CMK (cell line): ENCODE results near the gene CEP112.
"Not testable (repeated sequence)": the region's sequence is repeated elsewhere in the genome, so short reads cannot be mapped to it uniquely, and the experiment has no call there.

Source experiments
- DNase-seq: peaks from one replicate; pipeline ENCODE4 v3.0.0-alpha.2; 2010; ENCODE audit warnings: low read depth

The CEP112 gene

GRCh38 chr17:66150708-66151107 is 41.2 kb downstream of the CEP112 start:
- no peak for DNase-seq

GRCh38 chr17:66149562-66149961 is 42.4 kb downstream of the CEP112 start:
- DNase-seq, result no peak

GRCh38 chr17:66146394-66146793 is 45.5 kb downstream of the CEP112 start:
- DNase-seq, result no peak

GRCh38 chr17:66143657-66144282 is 48.2 kb downstream of the CEP112 start:
- no peak for DNase-seq

GRCh38 chr17:66142428-66142827 is 49.5 kb downstream of the CEP112 start:
- no peak for DNase-seq

GRCh38 chr17:66138120-66138519 is 53.8 kb downstream of the CEP112 start:
- DNase-seq, result no peak

- no peak for DNase-seq
Observed at GRCh38 chr17:66135896-66136295, 56.0 kb downstream of the CEP112 start.

GRCh38 chr17:66135219-66135618 is 56.7 kb downstream of the CEP112 start:
- no peak for DNase-seq

DNA sequence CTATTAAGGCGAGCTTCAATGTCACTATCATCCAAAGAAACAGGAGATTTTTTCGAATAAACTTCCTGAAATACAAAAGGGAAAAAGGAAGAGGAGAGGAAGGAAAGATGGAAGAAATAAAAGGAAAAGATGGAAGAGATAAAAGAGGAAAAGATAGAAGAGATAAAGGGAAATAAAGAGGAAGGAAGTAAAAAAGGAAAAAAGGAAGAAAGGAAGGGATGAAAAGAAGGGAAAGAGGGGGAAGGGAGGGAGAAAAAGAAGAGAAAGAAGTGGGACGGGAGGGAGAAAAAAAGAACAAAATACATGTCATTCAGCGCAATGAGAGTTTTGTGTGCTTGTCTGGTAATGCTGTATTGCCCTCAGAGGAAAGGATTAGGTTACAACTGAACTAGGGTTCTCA is 62.2 kb downstream of the CEP112 start:
- DNase-seq, result no peak

GRCh38 chr17:66126231-66126630 is 65.7 kb downstream of the CEP112 start:
- no peak for DNase-seq

DNA sequence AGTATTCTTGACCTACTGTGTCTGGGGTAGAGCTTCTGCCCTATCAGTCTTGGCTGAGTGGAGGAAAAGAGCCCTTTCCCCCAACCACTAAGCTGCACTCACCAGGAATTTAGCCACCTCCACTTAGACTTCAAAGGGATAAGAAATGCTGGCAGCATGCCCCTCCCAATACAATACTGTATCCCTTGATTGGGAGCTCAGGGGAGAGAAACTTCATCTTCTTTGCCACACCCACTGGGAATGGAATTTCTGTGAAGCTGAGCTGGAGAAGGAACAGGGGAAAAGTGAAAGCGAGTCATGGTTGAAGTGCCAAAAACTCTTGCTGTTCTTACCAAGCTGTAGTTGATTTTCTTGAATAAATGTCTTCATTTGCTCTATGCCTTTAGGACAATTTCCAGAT is 68.8 kb downstream of the CEP112 start:
- DNase-seq, result no peak

- no peak for DNase-seq
Observed at GRCh38 chr17:66115246-66115645, 76.7 kb downstream of the CEP112 start.

DNA sequence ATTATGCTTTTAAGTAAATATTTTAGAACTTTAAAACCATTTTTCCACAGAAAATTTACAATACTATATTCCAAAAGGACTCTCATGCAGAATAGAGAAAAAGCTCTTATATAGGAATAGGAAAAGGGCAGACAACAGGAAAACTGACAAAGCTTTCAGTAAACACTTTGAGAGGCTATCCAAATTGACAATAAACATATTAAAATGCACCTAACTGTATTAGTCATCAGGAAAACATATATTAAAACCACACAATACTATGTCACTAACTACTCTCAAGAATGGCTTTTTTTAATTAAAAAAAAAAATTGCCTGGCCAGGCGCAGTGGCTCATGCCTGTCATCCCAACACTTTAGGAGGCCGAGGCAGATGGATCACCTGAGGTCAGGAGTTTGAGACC is 77.3 kb downstream of the CEP112 start:
- no peak for DNase-seq

DNA sequence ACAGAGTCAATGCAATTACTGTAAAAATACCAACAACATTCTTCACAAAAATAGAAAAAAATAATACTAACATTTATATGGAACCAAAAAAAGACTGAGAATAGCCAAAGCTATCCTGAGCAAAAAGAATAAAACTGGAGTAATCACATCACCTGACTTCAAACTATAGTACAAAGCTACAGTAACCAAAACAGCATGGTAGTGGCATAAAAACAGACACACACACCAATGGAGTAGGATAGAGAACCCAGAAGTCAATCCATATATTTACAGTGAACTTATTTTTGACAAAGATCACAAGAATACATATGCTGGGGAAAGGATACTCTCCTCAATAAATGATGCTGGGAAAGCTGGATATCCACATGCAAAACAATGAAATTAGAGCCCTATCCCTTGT is 84.2 kb downstream of the CEP112 start:
- no peak for DNase-seq

GRCh38 chr17:66098040-66098439 is 93.9 kb downstream of the CEP112 start:
- DNase-seq, result no peak

DNA sequence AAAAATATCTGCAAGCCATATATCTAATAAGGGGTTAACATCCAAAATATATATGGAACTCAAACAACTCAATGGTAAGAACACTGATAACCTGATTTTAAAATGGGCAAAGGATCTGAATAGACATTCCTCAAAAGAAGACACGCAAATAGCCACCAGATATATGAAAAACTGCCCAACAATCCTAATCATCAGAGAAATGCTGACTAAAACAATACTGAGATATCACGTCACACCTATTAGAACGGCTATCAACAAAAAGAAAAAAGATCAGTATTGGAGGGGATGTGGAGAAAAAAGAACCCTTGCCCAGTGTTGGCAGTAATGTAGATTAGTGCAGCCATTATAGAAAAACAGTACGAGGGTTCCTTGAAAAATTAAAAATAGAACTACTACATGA is 97.2 kb downstream of the CEP112 start:
- DNase-seq, result no peak

DNA sequence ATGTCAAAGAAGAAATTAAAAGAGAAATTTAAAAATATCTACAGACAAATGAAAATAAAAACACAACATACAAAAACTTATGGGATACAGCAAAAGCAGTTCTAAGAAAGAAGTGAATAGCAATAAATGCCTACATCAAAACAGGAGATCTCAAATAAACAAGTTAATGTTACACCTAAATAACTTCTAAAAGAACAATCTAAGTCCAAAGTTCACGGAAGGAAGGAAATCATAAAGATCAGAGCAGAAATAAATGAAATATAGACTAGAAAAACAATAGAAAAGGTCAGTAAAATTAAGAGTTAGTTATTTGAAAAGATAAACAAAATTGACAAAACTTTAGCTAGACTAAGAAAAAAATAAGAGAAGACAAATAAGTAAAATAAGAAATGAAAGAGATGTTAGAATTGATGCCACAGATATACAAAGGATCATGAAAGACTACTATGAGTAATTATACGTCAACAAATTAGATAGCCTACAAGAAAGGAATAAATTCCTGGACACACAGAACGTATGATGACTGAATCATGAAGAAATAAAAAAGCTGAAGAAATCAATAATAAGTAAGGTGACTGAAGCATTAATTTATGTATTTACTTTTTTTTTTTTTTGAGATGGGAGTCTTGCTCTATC is 100.4 kb downstream of the CEP112 start:
- no peak for DNase-seq

DNA sequence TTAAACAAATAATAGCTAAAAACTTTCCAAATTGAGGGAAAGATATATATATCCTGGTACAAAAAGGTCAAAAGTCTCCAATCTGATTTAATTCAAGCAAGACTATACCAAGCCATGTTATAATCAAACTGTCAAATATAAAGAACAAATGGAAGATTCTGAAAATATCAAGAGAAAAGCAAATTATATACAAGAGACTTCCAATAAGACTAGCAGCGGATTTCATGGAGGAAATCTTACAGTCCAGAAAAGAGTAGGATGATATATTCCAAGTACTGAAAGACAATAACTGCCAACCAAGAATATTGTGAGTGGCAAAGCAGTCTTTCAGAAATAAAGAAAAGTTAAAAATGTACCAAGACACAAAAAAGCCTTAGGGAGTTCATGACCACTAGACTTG is 102.2 kb downstream of the CEP112 start:
- DNase-seq, result no peak

- no peak for DNase-seq
Observed at GRCh38 chr17:66088173-66088572, 103.8 kb downstream of the CEP112 start.

DNA sequence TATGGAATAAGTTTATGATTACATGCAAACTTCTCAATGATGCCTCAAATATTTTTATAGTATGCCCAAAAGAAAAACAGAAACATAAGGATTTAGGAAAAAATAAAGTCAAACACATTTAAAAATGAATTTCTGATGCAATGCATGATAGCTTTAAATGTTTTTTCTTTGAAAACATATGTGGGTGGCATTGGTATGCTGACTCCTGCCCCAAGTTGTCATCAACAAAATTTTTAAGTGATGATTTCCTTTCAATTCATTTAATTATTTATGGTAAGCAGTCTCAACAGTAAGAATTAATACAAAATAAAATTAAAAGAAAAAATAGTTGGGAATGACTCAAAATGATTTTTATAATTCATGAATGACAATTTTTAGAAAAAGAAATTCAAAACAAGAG is 104.9 kb downstream of the CEP112 start:
- DNase-seq, result no peak

DNA sequence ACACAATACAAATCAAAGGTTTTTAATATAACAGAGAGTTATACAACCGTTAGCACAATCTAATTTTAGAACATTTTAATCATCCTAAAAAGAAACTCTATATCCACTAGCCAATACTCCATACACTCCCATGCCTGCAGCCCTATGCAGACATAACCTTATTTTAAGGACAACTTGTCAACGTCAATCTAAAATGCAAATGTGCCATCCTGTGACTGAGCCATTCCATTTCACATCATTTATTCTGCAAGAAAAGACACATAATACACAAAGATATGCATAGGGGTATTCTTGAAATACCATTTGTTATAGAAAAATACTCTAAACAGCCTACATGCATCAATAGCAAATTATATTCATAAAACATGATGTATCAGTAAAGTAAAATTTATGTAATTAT is 106.7 kb downstream of the CEP112 start:
- no peak for DNase-seq

DNA sequence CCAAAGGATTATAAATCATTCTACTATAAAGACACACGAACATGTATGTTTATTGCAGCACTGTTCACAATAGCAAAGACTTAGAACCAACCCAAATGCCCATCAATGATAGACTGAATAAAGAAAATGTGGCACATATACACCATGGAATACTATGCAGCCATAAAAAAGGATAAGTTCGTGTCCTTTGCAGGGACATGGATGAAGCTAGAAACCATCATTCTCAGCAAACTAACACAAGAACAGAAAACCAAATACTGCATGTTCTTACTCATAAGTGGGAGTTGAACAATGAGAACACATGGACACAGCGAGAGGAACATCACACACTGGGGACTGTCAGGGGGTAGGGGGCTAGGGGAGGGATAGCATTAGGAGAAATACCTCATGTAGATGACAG is 111.3 kb downstream of the CEP112 start:
- not testable (repeated sequence) for DNase-seq

DNA sequence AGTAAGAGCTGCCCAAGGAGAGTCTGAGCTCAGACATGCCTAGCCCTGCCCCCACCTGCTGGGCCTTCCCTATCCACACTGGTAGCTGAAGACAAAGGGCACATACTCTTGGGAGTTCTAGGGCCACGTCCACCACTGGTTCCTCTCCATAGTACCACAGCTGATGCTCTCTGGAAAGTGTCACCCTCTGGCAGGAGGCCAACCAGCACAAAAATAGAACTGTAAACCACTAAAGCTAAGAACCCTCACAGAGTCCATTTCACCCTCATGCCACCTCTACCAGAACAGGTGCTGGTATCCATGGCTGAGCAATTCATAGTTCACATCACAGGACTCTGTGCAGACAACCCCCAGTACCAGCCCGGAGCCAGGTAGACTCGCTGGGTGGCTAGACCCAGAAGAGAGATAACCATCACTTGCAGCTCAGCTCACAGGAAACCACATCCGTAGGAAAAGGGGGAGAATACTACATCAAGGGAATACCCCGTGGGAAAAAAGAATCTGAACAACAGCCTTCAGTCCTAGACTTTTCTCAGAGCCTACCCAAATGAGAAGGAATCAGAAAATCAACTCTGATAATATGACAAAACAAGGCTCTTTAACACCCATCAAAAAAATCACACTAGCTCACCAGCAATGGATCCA is 115.3 kb downstream of the CEP112 start:
- DNase-seq, result no peak

DNA sequence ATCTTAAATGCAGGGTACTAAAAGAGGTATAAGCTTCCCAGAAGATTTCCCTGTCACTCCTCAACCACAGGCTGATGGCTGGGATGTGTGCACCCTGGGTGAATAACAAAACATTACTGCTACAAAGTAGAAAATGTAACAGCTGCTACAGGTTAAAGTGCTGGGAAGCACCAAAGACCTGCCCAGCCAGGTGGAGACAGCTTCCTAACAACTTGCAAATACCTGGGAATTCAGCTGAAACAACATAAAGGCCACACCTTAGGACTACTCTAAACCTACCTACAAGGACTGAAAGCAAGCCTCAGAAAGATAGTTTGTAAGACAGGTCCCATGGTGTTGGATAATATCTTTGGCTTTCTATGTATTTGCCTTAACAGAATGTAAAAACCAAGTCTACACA is 118.5 kb downstream of the CEP112 start:
- DNase-seq, result no peak
